Erythroblast (primary cell): ENCODE results near the gene MYO10.
"Not testable (repeated sequence)": the region's sequence is repeated elsewhere in the genome, so short reads cannot be mapped to it uniquely, and the experiment has no call there.

Experiments used
- GATA1 ChIP-seq: IDR thresholded peaks from 2 replicates; pipeline ENCODE4 v1.6.1; 2011; ENCODE audit warnings: low read depth, mild to moderate bottlenecking, control low read depth, low read length, moderate library complexity
- POLR2A ChIP-seq: IDR thresholded peaks from 2 replicates; pipeline ENCODE4 v1.6.1; 2011; ENCODE audit warnings: mild to moderate bottlenecking, low read length

DNA sequence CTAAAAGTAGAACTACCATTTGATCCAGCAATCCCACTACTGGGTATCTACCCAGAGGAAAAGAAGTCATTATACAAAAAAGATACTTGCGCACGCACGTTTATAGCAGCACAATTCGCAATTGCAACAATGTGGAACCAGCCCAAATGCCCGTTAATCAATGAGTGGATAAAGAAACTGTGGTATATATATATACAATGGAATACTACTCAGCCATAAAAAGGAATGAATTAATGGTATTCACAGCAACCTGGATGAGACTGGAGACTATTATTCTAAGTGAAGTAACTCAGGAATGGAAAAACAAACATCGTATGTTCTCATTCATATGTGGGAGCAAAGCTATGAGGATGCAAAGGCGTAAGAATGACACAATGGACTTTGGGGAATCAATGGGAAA, 104.8 kb downstream of the MYO10 start:
- TF ChIP-seq POLR2A, GATA1: not testable (repeated sequence)
